HT1080 (cell line): ENCODE measurements around the gene WTAP. TPM values are rescaled to one million over a fixed set of nuclear protein-coding genes. Genes with fewer than 3 reads are reported as not detected.
A peak's percentile ranks its signal among the peaks of the same experiment; 100 is the strongest.

Experiments
- DNase-seq: peaks from one replicate; pipeline ENCODE4 v3.0.0-alpha.2; 2015; ENCODE audit warnings: low read depth
- small RNA-seq: library from RNA; depleted of rRNA; stranded (forward); fragments of <200 nt; gene quantifications from one replicate; pipeline ENCODE3, GENCODE V24; 2014
- total RNA-seq: library from RNA; depleted of rRNA; stranded (reverse); fragments of >200 nt; shearing (Covaris generic); gene quantifications from 2 replicates; pipeline ENCODE4 v1.2.3, GENCODE V29; 2014; rRNA removed

WTAP gene
- total RNA-seq, 1 experiment from 2014 or later, result 114 TPM

DNA sequence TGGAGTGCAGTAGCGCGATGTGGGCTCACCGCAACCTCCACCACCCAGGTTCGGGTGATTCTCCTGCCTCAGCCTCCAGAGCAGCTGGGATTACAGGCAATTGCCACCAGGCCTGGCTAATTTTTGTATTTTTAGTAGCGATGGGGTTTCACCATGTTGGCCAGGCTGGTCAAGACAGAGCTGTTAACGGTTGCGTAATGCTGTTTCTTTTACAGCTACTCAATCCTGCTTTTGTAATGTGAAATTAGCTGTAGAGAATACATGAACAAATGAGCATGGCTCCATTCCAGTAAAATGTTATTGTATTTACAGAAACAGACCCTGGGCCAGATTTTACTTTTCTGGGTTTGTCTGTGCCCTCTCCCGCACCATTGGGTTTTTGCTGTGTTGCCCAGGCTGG lies 74.6 kb downstream of the WTAP start:
- no peak for DNase-seq

- no peak for DNase-seq
These were observed 77.2 kb downstream of the WTAP start for GRCh38 chr6:159804504-159804903.

DNA sequence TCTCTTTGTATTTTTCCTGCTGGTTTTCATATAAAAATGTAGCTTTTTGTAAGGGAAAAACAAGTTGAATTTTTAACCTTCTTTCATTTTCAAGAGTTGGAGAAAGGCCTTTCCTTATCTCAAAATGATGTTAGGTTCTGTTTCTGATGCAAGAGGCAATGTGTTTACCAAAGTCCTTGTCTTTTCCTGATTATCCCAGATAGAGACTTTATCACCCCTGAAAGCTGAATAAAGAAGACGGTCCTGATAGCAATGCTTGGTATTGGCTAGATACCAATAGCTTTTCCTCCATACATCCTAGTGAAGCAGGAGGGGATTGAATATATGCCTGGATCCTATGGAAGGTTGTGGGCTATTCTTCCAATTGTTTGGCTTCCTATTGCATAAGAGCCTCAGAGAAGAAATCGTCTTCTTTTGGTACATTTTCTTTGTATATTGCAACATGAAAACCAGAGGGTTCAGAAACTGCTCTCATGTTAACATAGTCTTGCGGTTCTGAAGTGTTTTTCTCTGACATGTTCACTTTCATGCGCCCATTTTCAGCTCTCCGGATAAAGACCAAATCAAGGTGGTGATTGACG lies 78.2 kb downstream of the WTAP start:
- DNase-seq, result no peak

Small RNAs within 50 kb of the gene (small RNA-seq; reads per million reads assigned to genes)
- gene RNU4ATAC18P (not detected), gene SNORA20 (53.6 reads per million, percentile 95 among the genes with 10 or more reads in this experiment), gene SNORA29 (not detected)

Other genes starting within 250 kb of the WTAP start
- 53.5 and 60.2 TPM in 2 replicates for gene SOD2, start 34.3 kb upstream of the WTAP start, total RNA-seq
- 97.0 and 99.1 TPM in 2 replicates for gene ACAT2, start 34.5 kb downstream of the WTAP start, total RNA-seq
- gene TCP1, start 62.1 kb downstream of the WTAP start, total RNA-seq, result 438 and 555 TPM in 2 replicates
- gene MRPL18, start 63.0 kb downstream of the WTAP start, total RNA-seq, result 144 and 155 TPM in 2 replicates
- gene PNLDC1, start 72.8 kb downstream of the WTAP start, total RNA-seq, result not detected in 2 replicates
- not detected in 2 replicates for gene MAS1, start 163.5 kb downstream of the WTAP start, total RNA-seq
- gene IGF2R, start 241.6 kb downstream of the WTAP start, total RNA-seq, result 38.1 and 39.1 TPM in 2 replicates